ENCODE measurements around the gene F3. TPM values are rescaled to one million over a fixed set of nuclear protein-coding genes. Genes with fewer than 3 reads are reported as not detected.

Gene F3
- total RNA-seq, 1 donor from 2014 or later = 4.5 TPM

DNA sequence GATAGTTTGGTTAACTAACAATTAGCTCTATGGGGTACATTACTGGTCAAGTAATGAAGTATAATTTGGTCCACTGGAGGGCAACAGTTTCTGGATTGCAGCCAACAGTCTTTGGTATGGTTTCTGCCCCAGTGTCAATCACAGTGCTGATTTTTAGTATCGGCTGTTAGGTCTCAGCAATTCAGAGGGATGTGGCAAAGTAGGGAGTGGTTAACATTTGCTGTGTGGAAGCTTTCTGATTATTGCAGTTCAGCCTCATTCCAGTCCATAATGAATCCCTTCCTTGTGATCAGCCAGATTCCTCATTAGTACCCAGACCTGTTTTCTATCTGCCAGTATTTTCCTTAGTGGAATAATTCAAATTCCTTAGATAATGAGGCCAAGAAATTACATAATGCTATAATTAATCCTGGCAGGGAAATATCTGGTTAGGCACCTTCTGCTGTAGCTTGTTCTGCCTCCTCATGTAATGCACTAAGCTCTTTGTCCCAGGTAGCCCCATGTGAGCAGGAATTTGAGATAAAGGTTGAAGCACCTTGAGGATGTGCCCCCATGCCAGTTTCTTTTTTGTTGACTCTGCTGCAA is 14.0 kb downstream of the F3 start:
- no peaks in the 10 kb centered on the region for H3K9me3 Mint-ChIP-seq (ENCODE audit: low read depth)
- no peak overlapping the region for H3K4me3 Mint-ChIP-seq (ENCODE audit: unreplicated experiment)
- peak; percentile 56 for TF ChIP-seq CTCF (IDR thresholded peaks at IDR 0.05)
- H3K27me3 Mint-ChIP-seq (ENCODE audit: low read depth) = no peaks in the 10 kb centered on the region
- H3K36me3 Mint-ChIP-seq (ENCODE audit: low read depth) = peaks cover 10% of the 10 kb centered on the region
- no peak for DNase-seq (ENCODE audit: low spot score)
- H3K4me1 Mint-ChIP-seq (ENCODE audit: low read depth) = peaks cover 6% of the 10 kb centered on the region
- no peak overlapping the region for H3K27ac Mint-ChIP-seq (ENCODE audit: unreplicated experiment)

DNA sequence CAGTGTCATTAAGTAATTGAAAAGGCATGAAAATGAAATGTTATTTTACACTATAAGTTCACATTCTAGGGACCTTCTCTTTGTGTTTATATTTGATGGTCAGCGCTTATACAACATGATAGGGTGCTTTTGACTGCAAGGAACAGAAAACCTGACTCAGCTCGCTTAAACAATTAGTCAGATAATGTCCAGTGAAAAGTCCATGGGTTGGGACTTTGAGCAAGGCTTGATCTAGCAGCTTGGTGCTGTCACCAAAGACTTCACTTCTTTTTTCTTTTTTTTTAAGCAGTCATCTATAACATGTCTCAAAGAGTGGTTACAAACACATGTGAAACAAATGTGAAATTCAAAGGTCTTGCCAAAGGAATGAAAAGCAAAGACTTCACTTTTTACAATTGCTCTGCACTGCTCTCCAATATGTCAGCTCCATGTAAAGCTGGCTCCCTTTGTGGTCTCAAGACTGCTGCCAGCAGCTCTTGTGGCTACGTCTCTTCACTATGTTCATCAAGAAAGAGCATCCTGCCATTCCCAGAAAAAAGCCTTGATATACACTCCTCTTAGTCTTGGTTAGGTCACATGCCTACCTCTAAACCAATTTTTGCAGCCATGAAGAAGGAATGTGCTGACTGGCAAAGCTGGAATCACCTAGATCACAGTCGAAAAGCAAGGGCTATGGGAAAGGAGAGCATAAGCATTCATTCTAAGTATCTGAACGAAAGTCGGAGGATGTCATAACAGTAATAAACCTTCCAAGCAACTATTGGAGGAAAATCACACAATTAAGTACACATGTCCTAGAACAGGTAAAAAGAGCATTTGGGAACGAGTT is 15.2 kb downstream of the F3 start:
- Mint-ChIP-seq H3K9me3 (ENCODE audit: low read depth) (no peaks in the 10 kb centered on the region), H3K4me1 (ENCODE audit: low read depth) (peaks cover 14% of the 10 kb centered on the region), H3K27me3 (ENCODE audit: low read depth) (no peaks in the 10 kb centered on the region), H3K4me3 (ENCODE audit: unreplicated experiment) (no peak overlapping the region), H3K27ac (ENCODE audit: unreplicated experiment) (no peak overlapping the region), H3K36me3 (ENCODE audit: low read depth) (peaks cover 10% of the 10 kb centered on the region)
- no peak for TF ChIP-seq CTCF (IDR thresholded peaks at IDR 0.05)
- DNase-seq (ENCODE audit: low spot score) = no peak

DNA sequence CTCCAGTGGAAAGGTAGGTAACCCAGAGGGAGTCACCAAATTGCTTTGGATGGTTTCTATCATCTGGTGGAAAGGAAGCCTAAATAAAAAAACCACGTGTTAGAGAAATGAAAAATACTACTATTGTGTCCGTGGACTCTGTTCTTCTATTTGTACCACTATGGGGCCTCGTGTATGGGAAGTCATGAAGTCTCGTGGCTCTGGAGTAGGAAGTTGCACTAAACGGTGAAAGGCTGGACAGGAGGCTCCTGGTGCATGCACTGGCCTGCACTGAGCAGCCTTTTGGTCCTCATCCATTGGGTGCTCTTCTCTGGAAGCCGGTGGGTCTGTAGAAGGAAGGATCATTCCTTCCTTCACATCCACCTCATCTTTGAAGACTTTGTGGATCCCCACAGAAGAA is 17.0 kb downstream of the F3 start:
- no peak for DNase-seq (ENCODE audit: low spot score)
- no peaks in the 10 kb centered on the region for H3K9me3 Mint-ChIP-seq (ENCODE audit: low read depth)
- H3K4me1 Mint-ChIP-seq (ENCODE audit: low read depth) = peaks cover 14% of the 10 kb centered on the region
- H3K36me3 Mint-ChIP-seq (ENCODE audit: low read depth) = no peaks in the 10 kb centered on the region
- H3K4me3 Mint-ChIP-seq (ENCODE audit: unreplicated experiment) = no peak overlapping the region
- H3K27me3 Mint-ChIP-seq (ENCODE audit: low read depth) = no peaks in the 10 kb centered on the region
- H3K27ac Mint-ChIP-seq (ENCODE audit: unreplicated experiment) = no peak overlapping the region
- TF ChIP-seq CTCF (IDR thresholded peaks at IDR 0.05) = no peak

- peaks cover 9% of the 10 kb centered on the region for H3K4me1 Mint-ChIP-seq (ENCODE audit: low read depth)
- no peak overlapping the region for H3K27ac Mint-ChIP-seq (ENCODE audit: unreplicated experiment)
- no peak for DNase-seq (ENCODE audit: low spot score)
- no peak overlapping the region for H3K4me3 Mint-ChIP-seq (ENCODE audit: unreplicated experiment)
- TF ChIP-seq CTCF (IDR thresholded peaks at IDR 0.05) = peak; percentile 88
- no peaks in the 10 kb centered on the region for H3K36me3 Mint-ChIP-seq (ENCODE audit: low read depth)
- H3K9me3 Mint-ChIP-seq (ENCODE audit: low read depth) = no peaks in the 10 kb centered on the region
- H3K27me3 Mint-ChIP-seq (ENCODE audit: low read depth) = no peaks in the 10 kb centered on the region
Measured at GRCh38 chr1:94522304-94522703, 19.3 kb downstream of the F3 start.

DNA sequence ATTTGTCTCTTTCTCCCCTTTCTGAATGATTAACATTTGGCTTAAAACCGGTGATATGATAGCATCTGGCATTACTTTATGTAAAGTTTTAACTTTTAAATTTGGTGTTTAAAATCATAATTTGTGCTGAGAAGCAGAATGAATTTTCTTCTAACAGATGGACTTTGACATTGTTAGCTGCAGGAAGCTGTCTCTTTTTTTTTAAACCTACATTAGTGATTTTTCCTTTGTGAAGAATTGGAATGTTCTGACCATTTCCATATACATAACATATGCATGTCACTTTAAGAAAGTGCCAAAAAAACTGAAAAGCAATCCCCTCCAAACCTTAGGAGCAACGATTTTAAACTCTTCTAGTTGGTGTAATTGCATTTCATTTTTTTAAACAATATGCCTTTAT is 22.2 kb downstream of the F3 start:
- Mint-ChIP-seq H3K4me1 (ENCODE audit: low read depth) (peaks cover 8% of the 10 kb centered on the region), H3K36me3 (ENCODE audit: low read depth) (peaks cover 2% of the 10 kb centered on the region), H3K27me3 (ENCODE audit: low read depth) (no peaks in the 10 kb centered on the region), H3K27ac (ENCODE audit: unreplicated experiment) (no peak overlapping the region), H3K9me3 (ENCODE audit: low read depth) (no peaks in the 10 kb centered on the region), H3K4me3 (ENCODE audit: unreplicated experiment) (no peak overlapping the region)
- TF ChIP-seq CTCF (IDR thresholded peaks at IDR 0.05) = no peak
- DNase-seq (ENCODE audit: low spot score) = no peak
